C1 segment of cervical spinal cord (tissue), 14 donors: Measurements from ENCODE around the gene PVALB.

Source experiments
- DNase-seq, 14 donors: peaks; one replicate each; lab custom pipeline; 2025; lab: John Stamatoyannopoulos, UW

PVALB gene

GRCh38 chr22:36846949-36847348, 30.1 kb upstream of the PVALB start:
- DNase-seq, result no peak

GRCh38 chr22:36846271-36846670, 29.4 kb upstream of the PVALB start:
- no peak for DNase-seq

GRCh38 chr22:36840106-36840505, 23.3 kb upstream of the PVALB start:
- no peak for DNase-seq

- DNase-seq, result no peak
Measured at GRCh38 chr22:36839356-36840073, 22.7 kb upstream of the PVALB start.

- no peak for DNase-seq
Measured at GRCh38 chr22:36838119-36839030, 21.5 kb upstream of the PVALB start.

- DNase-seq, result no peak
Measured at GRCh38 chr22:36835903-36836302, 19.1 kb upstream of the PVALB start.

GRCh38 chr22:36833073-36833472, 16.2 kb upstream of the PVALB start:
- no peak for DNase-seq

GRCh38 chr22:36831717-36832116, 14.9 kb upstream of the PVALB start:
- DNase-seq, result no peak

- no peak for DNase-seq
Measured at GRCh38 chr22:36831206-36831605, 14.4 kb upstream of the PVALB start.

GRCh38 chr22:36830601-36831000, 13.8 kb upstream of the PVALB start:
- DNase-seq, result no peak

GRCh38 chr22:36829370-36830002, 12.7 kb upstream of the PVALB start:
- no peak for DNase-seq

GRCh38 chr22:36828815-36829214, 12.0 kb upstream of the PVALB start:
- DNase-seq, result no peak

GRCh38 chr22:36826262-36826661, 9.4 kb upstream of the PVALB start:
- no peak for DNase-seq

- DNase-seq, result no peak
Measured at GRCh38 chr22:36824655-36825054, 7.8 kb upstream of the PVALB start.

GRCh38 chr22:36823186-36823839, 6.5 kb upstream of the PVALB start:
- DNase-seq, result no peak

GRCh38 chr22:36822581-36822980, 5.7 kb upstream of the PVALB start:
- no peak for DNase-seq

GRCh38 chr22:36819112-36819511, 2.3 kb upstream of the PVALB start:
- no peak for DNase-seq

- no peak for DNase-seq
Measured at GRCh38 chr22:36818010-36818642, 1.3 kb upstream of the PVALB start.

- no peak for DNase-seq
Measured at GRCh38 chr22:36817525-36817848, 652 bp upstream of the PVALB start.

GRCh38 chr22:36816339-36816635, 548 bp downstream of the PVALB start:
- no peak for DNase-seq

GRCh38 chr22:36815558-36816338, 1.1 kb downstream of the PVALB start:
- no peak for DNase-seq
